ACC112 (cell line): Measurements from ENCODE around the gene RIN3.

Source experiments
- H2AFZ ChIP-seq: fragments of 200-600 bp; sonication (generic); one replicate; pipeline ENCODE4 v1.6.0; 2017; ENCODE audit warnings: antibody characterized with exemption, low read length; ENCODE audit not compliant: unreplicated experiment
- H3K27ac ChIP-seq: fragments of 200-600 bp; sonication (generic); 2 replicates; pipeline ENCODE4 v1.5.1; 2014; ENCODE audit warnings: low read depth, mild to moderate bottlenecking, antibody characterized with exemption, low read length, moderate library complexity
- H3K27me3 ChIP-seq: fragments of 200-600 bp; sonication (generic); 2 replicates; pipeline ENCODE4 v1.6.1; 2014; ENCODE audit warnings: mild to moderate bottlenecking, antibody characterized with exemption, low read length, moderate library complexity, mixed read lengths; ENCODE audit not compliant: insufficient read depth
- H3K36me3 ChIP-seq: fragments of 200-600 bp; sonication (generic); 2 replicates; pipeline ENCODE4 v1.6.1; 2016; ENCODE audit warnings: mild to moderate bottlenecking, antibody characterized with exemption, low read length, moderate library complexity, mixed read lengths; ENCODE audit not compliant: insufficient read depth
- H3K4me1 ChIP-seq: fragments of 200-600 bp; sonication (generic); one replicate; pipeline ENCODE4 v1.6.1; 2016; ENCODE audit warnings: low read length, mixed read lengths; ENCODE audit not compliant: insufficient read depth, unreplicated experiment, control insufficient read depth
- H3K4me3 ChIP-seq: fragments of 200-600 bp; sonication (generic); 2 replicates; pipeline ENCODE4 v1.5.1; 2014; ENCODE audit warnings: mild to moderate bottlenecking, low read depth, low read length
- H3K79me2 ChIP-seq: fragments of 200-600 bp; sonication (generic); one replicate; pipeline ENCODE4 v1.6.0; 2016; ENCODE audit warnings: low read length; ENCODE audit not compliant: control insufficient read depth, unreplicated experiment, insufficient read depth

RIN3 gene

GRCh38 chr14:92565718-92566115, 52.1 kb downstream of the RIN3 start:
- Histone ChIP-seq H3K79me2 (no peaks in the 10 kb centered on the region), H3K36me3 (peaks cover 14% of the 10 kb centered on the region; the same call in 1 of the 2 replicates), H3K4me1 (peaks cover 6% of the 10 kb centered on the region), H3K27me3 (no peaks in the 10 kb centered on the region), H3K4me3 (no peak overlapping the region), H2AFZ (no peak overlapping the region), H3K27ac (no peak overlapping the region)

- Histone ChIP-seq H3K4me1 (peaks cover 6% of the 10 kb centered on the region), H2AFZ (no peak overlapping the region), H3K4me3 (no peak overlapping the region), H3K27ac (no peak overlapping the region), H3K79me2 (no peaks in the 10 kb centered on the region), H3K36me3 (peaks cover 14% of the 10 kb centered on the region; the same call in 1 of the 2 replicates), H3K27me3 (no peaks in the 10 kb centered on the region)
Measured at GRCh38 chr14:92567173-92567725, 53.7 kb downstream of the RIN3 start.

GRCh38 chr14:92568621-92569479, 55.3 kb downstream of the RIN3 start:
- H2AFZ ChIP-seq: no peak overlapping the region
- no peak overlapping the region for H3K27ac ChIP-seq
- H3K79me2 ChIP-seq: no peaks in the 10 kb centered on the region
- no peak overlapping the region for H3K4me3 ChIP-seq
- H3K36me3 ChIP-seq: peaks cover 14% of the 10 kb centered on the region; the same call in 1 of the 2 replicates
- H3K4me1 ChIP-seq: no peaks in the 10 kb centered on the region
- no peaks in the 10 kb centered on the region for H3K27me3 ChIP-seq

- Histone ChIP-seq H3K27me3 (no peaks in the 10 kb centered on the region), H3K4me1 (no peaks in the 10 kb centered on the region), H3K4me3 (no peak overlapping the region), H3K79me2 (no peaks in the 10 kb centered on the region), H3K27ac (no peak overlapping the region), H2AFZ (no peak overlapping the region), H3K36me3 (peaks cover 14% of the 10 kb centered on the region; the same call in 1 of the 2 replicates)
Measured at GRCh38 chr14:92570674-92571262, 57.2 kb downstream of the RIN3 start.

GRCh38 chr14:92572050-92572449, 58.5 kb downstream of the RIN3 start:
- no peak overlapping the region for H3K4me3 ChIP-seq
- no peaks in the 10 kb centered on the region for H3K4me1 ChIP-seq
- H3K36me3 ChIP-seq: 0 out of 2 replicates have a peak, but pooled peaks cover 6% of the 10 kb centered on the region
- no peaks in the 10 kb centered on the region for H3K27me3 ChIP-seq
- no peak overlapping the region for H2AFZ ChIP-seq
- H3K27ac ChIP-seq: no peak overlapping the region
- H3K79me2 ChIP-seq: no peaks in the 10 kb centered on the region

- H3K27me3 ChIP-seq: no peaks in the 10 kb centered on the region
- H3K4me3 ChIP-seq: no peak overlapping the region
- peaks cover 4% of the 10 kb centered on the region; the same call in 1 of the 2 replicates for H3K36me3 ChIP-seq
- H3K27ac ChIP-seq: no peak overlapping the region
- H3K4me1 ChIP-seq: no peaks in the 10 kb centered on the region
- H3K79me2 ChIP-seq: no peaks in the 10 kb centered on the region
- no peak overlapping the region for H2AFZ ChIP-seq
Measured at GRCh38 chr14:92573761-92574498, 60.3 kb downstream of the RIN3 start.

GRCh38 chr14:92575061-92575747, 61.6 kb downstream of the RIN3 start:
- Histone ChIP-seq H3K4me1 (no peaks in the 10 kb centered on the region), H3K27ac (no peak overlapping the region), H3K4me3 (no peak overlapping the region), H3K27me3 (no peaks in the 10 kb centered on the region), H3K36me3 (peaks cover 11% of the 10 kb centered on the region), H3K79me2 (no peaks in the 10 kb centered on the region), H2AFZ (no peak overlapping the region)

- Histone ChIP-seq H2AFZ (no peak overlapping the region), H3K36me3 (peaks cover 11% of the 10 kb centered on the region)
Measured at GRCh38 chr14:92575748-92576303, 62.2 kb downstream of the RIN3 start.

GRCh38 chr14:92577321-92577742, 63.8 kb downstream of the RIN3 start:
- no peaks in the 10 kb centered on the region for H3K4me1 ChIP-seq
- H3K79me2 ChIP-seq: no peaks in the 10 kb centered on the region
- no peak overlapping the region for H2AFZ ChIP-seq
- no peaks in the 10 kb centered on the region for H3K27me3 ChIP-seq
- no peak overlapping the region for H3K27ac ChIP-seq
- no peak overlapping the region for H3K4me3 ChIP-seq
- H3K36me3 ChIP-seq: peaks cover 11% of the 10 kb centered on the region

More at GRCh38 chr14:92575748-92576303, 62.2 kb downstream of the RIN3 start:
- no peaks in the 10 kb centered on the region for H3K4me1 ChIP-seq
- H3K79me2 ChIP-seq: no peaks in the 10 kb centered on the region
- H3K4me3 ChIP-seq: no peak overlapping the region
- no peaks in the 10 kb centered on the region for H3K27me3 ChIP-seq
- H3K27ac ChIP-seq: no peak overlapping the region

GRCh38 chr14:92578511-92578910, 64.9 kb downstream of the RIN3 start:
- Histone ChIP-seq H3K4me3 (no peak overlapping the region), H3K27me3 (no peaks in the 10 kb centered on the region), H3K36me3 (peaks cover 11% of the 10 kb centered on the region), H3K27ac (no peak overlapping the region), H2AFZ (no peak overlapping the region), H3K4me1 (no peaks in the 10 kb centered on the region), H3K79me2 (no peaks in the 10 kb centered on the region)
